NB4 (cell line): ENCODE measurements around the gene CA5A.

Source experiments
- CTCF ChIP-seq: IDR thresholded peaks from one replicate; pipeline ENCODE4 v1.5.1; 2012; ENCODE audit warnings: low read depth, low read length
- MAX ChIP-seq: IDR thresholded peaks from 2 replicates; pipeline ENCODE4 v1.6.1; 2011; ENCODE audit warnings: low read depth, low read length
- MYC ChIP-seq: IDR thresholded peaks from 2 replicates; pipeline ENCODE4 v1.6.1; 2011; ENCODE audit warnings: low read depth, low read length
- POLR2A ChIP-seq: IDR thresholded peaks from 2 replicates; pipeline ENCODE4 v1.6.1; 2011; ENCODE audit warnings: mild to moderate bottlenecking; ENCODE audit not compliant: insufficient read length; ENCODE audit errors: extremely low read depth

DNA sequence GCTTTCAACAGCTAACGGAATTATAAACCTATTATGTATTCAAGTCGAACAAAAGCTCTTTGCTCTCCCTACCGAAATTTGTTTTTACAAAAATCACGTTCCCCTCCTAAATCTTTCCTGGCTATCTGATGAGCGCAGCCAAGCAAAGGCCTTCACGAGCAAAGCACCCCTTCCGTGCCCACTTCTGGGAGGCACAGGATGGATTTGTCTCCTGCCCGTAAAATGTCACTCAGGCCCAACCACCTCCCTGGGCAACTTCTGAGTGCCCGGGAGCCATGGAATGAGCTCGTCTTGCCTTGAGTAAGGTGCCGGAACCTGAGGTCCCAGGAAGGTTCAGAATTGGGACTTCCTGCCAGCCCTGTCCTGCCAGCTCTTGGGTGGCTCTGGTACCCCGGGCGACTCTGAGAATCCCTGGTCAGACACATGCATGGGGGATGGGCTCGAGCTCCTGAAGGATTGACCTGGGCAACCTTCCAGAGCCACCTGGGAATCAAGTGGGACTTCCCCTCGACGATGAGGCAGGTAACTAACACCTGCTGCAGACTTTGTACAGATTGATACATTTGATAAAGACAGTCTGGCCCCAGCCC is 86.8 kb downstream of the CA5A start:
- TF ChIP-seq CTCF (no peak), POLR2A (no peak), MAX (no peak), MYC (no peak)
